K562 (cell line): Measurements from ENCODE around the gene CEP131. TPM values are rescaled to one million over a fixed set of nuclear protein-coding genes. Genes with fewer than 3 reads are reported as not detected.
A peak's percentile ranks its signal among the peaks of the same experiment; 100 is the strongest.

ENCODE experiments used
- ARNT ChIP-seq, 2 experiments: fragments of 450-650 bp; IDR thresholded peaks; 2 replicates each; pipeline ENCODE4 v1.6.1; 2016; ENCODE audit warnings: mild to moderate bottlenecking in 1 of 2
- GABPA ChIP-seq: fragments of 200-800 bp; sonication (Bioruptor generic); conservative IDR thresholded peaks from 2 replicates; pipeline ENCODE4 v1.6.1; 2016; ENCODE audit warnings: low read depth, missing genetic modification characterization, missing compliant biosample characterization
- HNRNPK ChIP-seq: fragments of 200-400 bp; formaldehyde crosslinking; IDR thresholded peaks from one replicate; pipeline ENCODE4 v1.6.1; 2018; ENCODE audit warnings: mild to moderate bottlenecking, low read depth, low read length; ENCODE audit not compliant: poor library complexity, severe bottlenecking
- NFYB ChIP-seq: IDR thresholded peaks from 2 replicates; pipeline ENCODE4 v1.6.1; 2011; ENCODE audit warnings: mild to moderate bottlenecking, moderate library complexity; ENCODE audit not compliant: insufficient read length; ENCODE audit errors: extremely low read depth
- PCBP2 ChIP-seq: fragments of 200-400 bp; formaldehyde crosslinking; IDR thresholded peaks from 2 replicates; pipeline ENCODE4 v1.6.1; 2018; ENCODE audit warnings: low read length, low read depth, mild to moderate bottlenecking, moderate library complexity; ENCODE audit not compliant: poor library complexity, severe bottlenecking
- RBFOX2 ChIP-seq: fragments of 200-400 bp; formaldehyde crosslinking; IDR thresholded peaks from 2 replicates; pipeline ENCODE4 v1.6.1; 2017; ENCODE audit warnings: low read depth, mild to moderate bottlenecking, low read length, moderate library complexity
- SRSF3 ChIP-seq: fragments of 200-400 bp; formaldehyde crosslinking; IDR thresholded peaks from 2 replicates; pipeline ENCODE4 v1.6.1; 2016; ENCODE audit warnings: mild to moderate bottlenecking, low read length, moderate library complexity; ENCODE audit not compliant: insufficient read depth
- SRSF9 ChIP-seq: fragments of 200-400 bp; formaldehyde crosslinking; IDR thresholded peaks from 2 replicates; pipeline ENCODE4 v1.6.1; 2017; ENCODE audit warnings: low read depth, low read length, borderline replicate concordance
- TAF1 ChIP-seq: IDR thresholded peaks from 2 replicates; pipeline ENCODE4 v1.6.1; 2011; ENCODE audit warnings: mild to moderate bottlenecking, low read length, moderate library complexity; ENCODE audit not compliant: insufficient read depth, control insufficient read depth, severe bottlenecking; ENCODE audit errors: extremely low read depth
- TBL1XR1 ChIP-seq, 2 experiments: IDR thresholded peaks; 2 replicates each; pipeline ENCODE4 v1.6.1; 2012; ENCODE audit warnings: improper control_type of control experiment in 2 of 2, low read length in 2 of 2, mild to moderate bottlenecking in 1 of 2
- WHSC1 ChIP-seq: IDR thresholded peaks from one replicate; pipeline ENCODE4 v1.6.1; 2012; ENCODE audit warnings: low read length, control low read depth, inconsistent platforms
- ZBTB1 ChIP-seq: sonication (generic); formaldehyde crosslinking; IDR thresholded peaks from 2 replicates; pipeline ENCODE4 v1.8.1; 2023; ENCODE audit warnings: missing genetic modification reagents, low read depth, mild to moderate bottlenecking, borderline replicate concordance
- ZBTB17 ChIP-seq: fragments of 450-650 bp; formaldehyde crosslinking; IDR thresholded peaks from 2 replicates; pipeline ENCODE4 v1.4.0; 2020; ENCODE audit warnings: mild to moderate bottlenecking
- ZSCAN29 ChIP-seq: fragments of 450-650 bp; IDR thresholded peaks from 2 replicates; pipeline ENCODE4 v1.6.1; 2017
- polyA plus RNA-seq, 8 experiments: library from polyadenylated mRNA; depleted of rRNA in 4 of 8; stranded (reverse) in 5 of 8; unstranded in 3 of 8; fragments of >200 nt; fragmentation: Nextera tagmentation in 2 of 8; fragmentation: Illumina TruSeq in 1 of 8; extraction: Ambion mirVana in 2 of 8; extraction: Trizol in 1 of 8; gene quantifications; 2 replicates each; pipeline versions ENCODE4 v1.2.1 to v1.2.3, GENCODE V29; 2011 to 2014; ENCODE audit warnings: inconsistent platforms in 1 of 8, missing spikeins in 1 of 8
- total RNA-seq, 7 experiments: library from RNA; depleted of rRNA in 6 of 7; stranded (reverse); fragments of >200 nt in 6 of 7; fragmentation: Illumina TruSeq in 2 of 7; extraction: Trizol in 2 of 7; gene quantifications; 2 replicates each; pipeline versions ENCODE4 v1.2.1 to v1.2.3, GENCODE V29; 2011 to 2021; ENCODE audit warnings: low replicate concordance in 1 of 7
- TF ChIP-seq, protein P1 (sequence below): fragments of 450-650 bp; formaldehyde crosslinking; IDR thresholded peaks from 2 replicates; pipeline ENCODE4 v1.4.0; 2022; ENCODE audit warnings: missing genetic modification characterization
- TF ChIP-seq, protein P2 (sequence below): sonication (generic); IDR thresholded peaks from 2 replicates; pipeline ENCODE4 v1.6.1; 2016
- TF ChIP-seq, protein P3 (sequence below): fragments of 450-650 bp; conservative IDR thresholded peaks from 2 replicates; pipeline ENCODE4 v1.6.1; 2016; ENCODE audit warnings: missing genetic modification characterization, low read depth, mild to moderate bottlenecking, missing compliant biosample characterization, moderate library complexity
- TF ChIP-seq, protein P4 (sequence below): fragments of 250-450 bp; sonication (Bioruptor Pico); IDR thresholded peaks from 2 replicates; pipeline ENCODE4 v1.4.0; 2020

Gene CEP131
- total and polyA plus RNA-seq, 9 of the 15 experiments (the other 6 are each of a cell fraction or from before 2014, with no cell fraction given), result 0.24 to 21.2 (median 2.3) TPM

DNA sequence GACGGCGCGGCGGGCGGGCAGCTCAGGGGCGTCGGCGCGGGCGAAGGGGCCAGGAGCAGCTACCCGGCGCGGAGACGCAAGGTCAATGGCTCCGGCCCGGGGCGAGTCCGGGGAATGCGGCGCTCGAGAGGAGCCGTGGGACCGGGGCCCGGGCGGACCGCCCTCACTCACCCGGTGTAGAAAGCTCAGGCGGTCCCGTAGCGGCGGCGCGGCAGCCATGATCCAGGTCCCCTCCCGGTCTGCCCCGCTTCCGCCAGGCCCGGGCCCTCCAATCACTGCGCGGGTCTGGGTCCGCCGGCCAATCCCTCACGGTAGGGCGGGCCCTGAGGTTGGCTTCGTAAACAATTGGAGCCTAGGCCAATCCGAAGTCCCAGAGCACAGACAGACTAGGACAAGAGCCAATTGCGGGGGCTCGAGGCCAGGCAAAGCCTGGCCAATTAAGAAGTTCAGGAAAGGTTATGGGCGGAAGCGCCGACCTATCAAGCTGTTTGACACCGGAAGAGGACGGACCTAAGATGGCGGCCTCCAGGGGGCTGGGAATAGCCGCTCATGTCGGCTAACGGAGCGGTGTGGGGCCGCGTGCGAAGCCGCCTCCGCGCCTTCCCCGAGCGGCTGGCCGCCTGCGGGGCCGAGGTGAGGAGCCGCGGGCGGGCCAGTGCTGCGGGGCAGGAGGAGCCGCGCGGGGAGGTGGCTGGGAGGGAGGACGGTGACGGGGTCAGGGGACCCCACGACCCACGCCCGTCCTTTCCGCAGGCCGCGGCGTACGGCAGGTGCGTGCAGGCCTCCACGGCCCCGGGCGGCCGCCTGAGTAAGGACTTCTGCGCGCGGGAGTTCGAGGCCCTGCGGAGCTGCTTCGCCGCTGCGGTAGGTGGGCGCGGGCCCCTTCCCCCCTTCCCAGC lies 16.3 kb upstream of the CEP131 start, which contains the start of the genes NDUFAF8 and TEPSIN (continued):
- no peak for TF ChIP-seq WHSC1
- TF ChIP-seq, protein P1, sequence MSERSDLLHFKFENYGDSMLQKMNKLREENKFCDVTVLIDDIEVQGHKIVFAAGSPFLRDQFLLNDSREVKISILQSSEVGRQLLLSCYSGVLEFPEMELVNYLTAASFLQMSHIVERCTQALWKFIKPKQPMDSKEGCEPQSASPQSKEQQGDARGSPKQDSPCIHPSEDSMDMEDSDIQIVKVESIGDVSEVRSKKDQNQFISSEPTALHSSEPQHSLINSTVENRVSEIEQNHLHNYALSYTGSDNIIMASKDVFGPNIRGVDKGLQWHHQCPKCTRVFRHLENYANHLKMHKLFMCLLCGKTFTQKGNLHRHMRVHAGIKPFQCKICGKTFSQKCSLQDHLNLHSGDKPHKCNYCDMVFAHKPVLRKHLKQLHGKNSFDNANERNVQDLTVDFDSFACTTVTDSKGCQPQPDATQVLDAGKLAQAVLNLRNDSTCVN (CRISPR knock-in tag), result no peak
- TF ChIP-seq, protein P2, sequence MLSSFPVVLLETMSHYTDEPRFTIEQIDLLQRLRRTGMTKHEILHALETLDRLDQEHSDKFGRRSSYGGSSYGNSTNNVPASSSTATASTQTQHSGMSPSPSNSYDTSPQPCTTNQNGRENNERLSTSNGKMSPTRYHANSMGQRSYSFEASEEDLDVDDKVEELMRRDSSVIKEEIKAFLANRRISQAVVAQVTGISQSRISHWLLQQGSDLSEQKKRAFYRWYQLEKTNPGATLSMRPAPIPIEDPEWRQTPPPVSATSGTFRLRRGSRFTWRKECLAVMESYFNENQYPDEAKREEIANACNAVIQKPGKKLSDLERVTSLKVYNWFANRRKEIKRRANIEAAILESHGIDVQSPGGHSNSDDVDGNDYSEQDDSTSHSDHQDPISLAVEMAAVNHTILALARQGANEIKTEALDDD, result no peak
- TF ChIP-seq ARNT (IDR thresholded peaks at IDR 0.05), result no peak
- peak; percentile 97 for TF ChIP-seq GABPA (tag)
- TF ChIP-seq TBL1XR1 (IDR thresholded peaks at IDR 0.05; ENCODE audit: low read length in 2 of 2), result peak in 1 of 2 experiments; percentile 20; a peak in 1 of 4 replicates
- peak; percentile 94 for TF ChIP-seq NFYB
- no peak for TF ChIP-seq SRSF9
- peak; percentile 47; the same call in 1 of the 2 replicates for TF ChIP-seq ZBTB1
- peak; percentile 91 for TF ChIP-seq RBFOX2
- 0 out of 2 replicates have a peak, but pooled peaks have one; percentile 19 for TF ChIP-seq ZBTB17 (CRISPR knock-in tag)
- no peak for TF ChIP-seq HNRNPK
- TF ChIP-seq, protein P3, sequence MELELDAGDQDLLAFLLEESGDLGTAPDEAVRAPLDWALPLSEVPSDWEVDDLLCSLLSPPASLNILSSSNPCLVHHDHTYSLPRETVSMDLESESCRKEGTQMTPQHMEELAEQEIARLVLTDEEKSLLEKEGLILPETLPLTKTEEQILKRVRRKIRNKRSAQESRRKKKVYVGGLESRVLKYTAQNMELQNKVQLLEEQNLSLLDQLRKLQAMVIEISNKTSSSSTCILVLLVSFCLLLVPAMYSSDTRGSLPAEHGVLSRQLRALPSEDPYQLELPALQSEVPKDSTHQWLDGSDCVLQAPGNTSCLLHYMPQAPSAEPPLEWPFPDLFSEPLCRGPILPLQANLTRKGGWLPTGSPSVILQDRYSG (tag), result no peak
- TF ChIP-seq, protein P4, sequence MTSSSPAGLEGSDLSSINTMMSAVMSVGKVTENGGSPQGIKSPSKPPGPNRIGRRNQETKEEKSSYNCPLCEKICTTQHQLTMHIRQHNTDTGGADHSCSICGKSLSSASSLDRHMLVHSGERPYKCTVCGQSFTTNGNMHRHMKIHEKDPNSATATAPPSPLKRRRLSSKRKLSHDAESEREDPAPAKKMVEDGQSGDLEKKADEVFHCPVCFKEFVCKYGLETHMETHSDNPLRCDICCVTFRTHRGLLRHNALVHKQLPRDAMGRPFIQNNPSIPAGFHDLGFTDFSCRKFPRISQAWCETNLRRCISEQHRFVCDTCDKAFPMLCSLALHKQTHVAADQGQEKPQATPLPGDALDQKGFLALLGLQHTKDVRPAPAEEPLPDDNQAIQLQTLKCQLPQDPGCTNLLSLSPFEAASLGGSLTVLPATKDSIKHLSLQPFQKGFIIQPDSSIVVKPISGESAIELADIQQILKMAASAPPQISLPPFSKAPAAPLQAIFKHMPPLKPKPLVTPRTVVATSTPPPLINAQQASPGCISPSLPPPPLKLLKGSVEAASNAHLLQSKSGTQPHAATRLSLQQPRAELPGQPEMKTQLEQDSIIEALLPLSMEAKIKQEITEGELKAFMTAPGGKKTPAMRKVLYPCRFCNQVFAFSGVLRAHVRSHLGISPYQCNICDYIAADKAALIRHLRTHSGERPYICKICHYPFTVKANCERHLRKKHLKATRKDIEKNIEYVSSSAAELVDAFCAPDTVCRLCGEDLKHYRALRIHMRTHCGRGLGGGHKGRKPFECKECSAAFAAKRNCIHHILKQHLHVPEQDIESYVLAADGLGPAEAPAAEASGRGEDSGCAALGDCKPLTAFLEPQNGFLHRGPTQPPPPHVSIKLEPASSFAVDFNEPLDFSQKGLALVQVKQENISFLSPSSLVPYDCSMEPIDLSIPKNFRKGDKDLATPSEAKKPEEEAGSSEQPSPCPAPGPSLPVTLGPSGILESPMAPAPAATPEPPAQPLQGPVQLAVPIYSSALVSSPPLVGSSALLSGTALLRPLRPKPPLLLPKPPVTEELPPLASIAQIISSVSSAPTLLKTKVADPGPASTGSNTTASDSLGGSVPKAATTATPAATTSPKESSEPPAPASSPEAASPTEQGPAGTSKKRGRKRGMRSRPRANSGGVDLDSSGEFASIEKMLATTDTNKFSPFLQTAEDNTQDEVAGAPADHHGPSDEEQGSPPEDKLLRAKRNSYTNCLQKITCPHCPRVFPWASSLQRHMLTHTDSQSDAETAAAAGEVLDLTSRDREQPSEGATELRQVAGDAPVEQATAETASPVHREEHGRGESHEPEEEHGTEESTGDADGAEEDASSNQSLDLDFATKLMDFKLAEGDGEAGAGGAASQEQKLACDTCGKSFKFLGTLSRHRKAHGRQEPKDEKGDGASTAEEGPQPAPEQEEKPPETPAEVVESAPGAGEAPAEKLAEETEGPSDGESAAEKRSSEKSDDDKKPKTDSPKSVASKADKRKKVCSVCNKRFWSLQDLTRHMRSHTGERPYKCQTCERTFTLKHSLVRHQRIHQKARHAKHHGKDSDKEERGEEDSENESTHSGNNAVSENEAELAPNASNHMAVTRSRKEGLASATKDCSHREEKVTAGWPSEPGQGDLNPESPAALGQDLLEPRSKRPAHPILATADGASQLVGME, result no peak
- no peak for TF ChIP-seq ZSCAN29
- no peak for TF ChIP-seq SRSF3
- TF ChIP-seq TAF1, result peak; percentile 80
- TF ChIP-seq PCBP2, result no peak
